A673 (cell line): ENCODE data around the gene PTPA. TPM values are rescaled to one million over a fixed set of nuclear protein-coding genes. Genes with fewer than 3 reads are reported as not detected.

Source experiments
- BruUV-seq: library from RNA; stranded (reverse); fragments of 400-500 nt; replicated peaks from 2 replicates; lab custom pipeline; 2021; lab: Mats Ljungman, UMichigan
- CTCF ChIA-PET: fragments of 300-600 bp; sonication (Branson Sonifier 250); formaldehyde crosslinking; loops from one replicate; lab custom pipeline; 2022; ENCODE audit warnings: antibody characterized with exemption; lab: Charles Lee
- POLR2A ChIA-PET: fragments of 300-600 bp; sonication (Branson Sonifier 250); formaldehyde crosslinking; loops from one replicate; lab custom pipeline; 2022; ENCODE audit warnings: antibody characterized with exemption; ENCODE audit not compliant: low non-redundant PET; lab: Charles Lee
- DNase-seq: peaks from one replicate; pipeline ENCODE4 v3.0.0-alpha.2; 2015; ENCODE audit warnings: low spot score
- H3K27ac ChIP-seq: fragments of 200-600 bp; sonication (generic); 2 replicates; pipeline ENCODE4 v1.5.1; 2016; ENCODE audit warnings: mixed run types, low read depth, mild to moderate bottlenecking, mixed read lengths, antibody characterized with exemption, low read length; ENCODE audit not compliant: poor library complexity, severe bottlenecking
- H3K27me3 ChIP-seq: fragments of 200-600 bp; sonication (generic); replicated peaks from 2 replicates; pipeline ENCODE4 v1.6.1; 2017; ENCODE audit warnings: mixed run types, low read depth, mild to moderate bottlenecking, mixed read lengths, antibody characterized with exemption, low read length; ENCODE audit not compliant: insufficient read depth, poor library complexity
- H3K36me3 ChIP-seq: fragments of 200-600 bp; sonication (generic); 2 replicates; pipeline ENCODE4 v1.6.1; 2016; ENCODE audit warnings: mixed run types, mild to moderate bottlenecking, mixed read lengths, antibody characterized with exemption, low read length; ENCODE audit not compliant: insufficient read depth, poor library complexity, severe bottlenecking
- H3K4me1 ChIP-seq: fragments of 200-600 bp; sonication (generic); 2 replicates; pipeline ENCODE4 v1.6.1; 2017; ENCODE audit warnings: mixed run types, mild to moderate bottlenecking, mixed read lengths, antibody characterized with exemption, low read length; ENCODE audit not compliant: insufficient read depth, poor library complexity, severe bottlenecking
- H3K4me3 ChIP-seq: fragments of 200-600 bp; sonication (generic); 2 replicates; pipeline ENCODE4 v1.5.1; 2016; ENCODE audit warnings: low read depth, mixed run types, mild to moderate bottlenecking, mixed read lengths, low read length; ENCODE audit not compliant: poor library complexity, severe bottlenecking
- H3K9me3 ChIP-seq: fragments of 200-600 bp; sonication (generic); 2 replicates; pipeline ENCODE4 v1.6.1; 2016; ENCODE audit warnings: mixed run types, low read depth, mild to moderate bottlenecking, mixed read lengths, antibody characterized with exemption, low read length; ENCODE audit not compliant: poor library complexity, severe bottlenecking
- CTCF ChIP-seq: fragments of 300-800, 200-600 bp; sonication (generic); conservative IDR thresholded peaks from 2 replicates; pipeline ENCODE4 v1.5.1; 2017; ENCODE audit warnings: low read depth, mild to moderate bottlenecking, antibody characterized with exemption, low read length, moderate library complexity, mixed read lengths
- EZH2 ChIP-seq: fragments of 200-600 bp; sonication (generic); IDR thresholded peaks from 2 replicates; pipeline ENCODE4 v1.6.1; 2017; ENCODE audit warnings: borderline replicate concordance, low read depth, mild to moderate bottlenecking, mixed read lengths, antibody characterized with exemption, low read length; ENCODE audit not compliant: poor library complexity, severe bottlenecking
- intact Hi-C: fragments of 100-400 bp; cut with micrococcal nuclease; formaldehyde crosslinking; loops from one replicate; pipeline ENCODE4 v1.10.0; 2022; ENCODE audit not compliant: unreplicated experiment
- total RNA-seq: library from RNA; stranded (reverse); gene quantifications from 2 replicates; pipeline ENCODE4 v1.2.3, GENCODE V29; 2021

The PTPA gene
- total RNA-seq, 1 experiment from 2014 or later: 157 TPM

DNA sequence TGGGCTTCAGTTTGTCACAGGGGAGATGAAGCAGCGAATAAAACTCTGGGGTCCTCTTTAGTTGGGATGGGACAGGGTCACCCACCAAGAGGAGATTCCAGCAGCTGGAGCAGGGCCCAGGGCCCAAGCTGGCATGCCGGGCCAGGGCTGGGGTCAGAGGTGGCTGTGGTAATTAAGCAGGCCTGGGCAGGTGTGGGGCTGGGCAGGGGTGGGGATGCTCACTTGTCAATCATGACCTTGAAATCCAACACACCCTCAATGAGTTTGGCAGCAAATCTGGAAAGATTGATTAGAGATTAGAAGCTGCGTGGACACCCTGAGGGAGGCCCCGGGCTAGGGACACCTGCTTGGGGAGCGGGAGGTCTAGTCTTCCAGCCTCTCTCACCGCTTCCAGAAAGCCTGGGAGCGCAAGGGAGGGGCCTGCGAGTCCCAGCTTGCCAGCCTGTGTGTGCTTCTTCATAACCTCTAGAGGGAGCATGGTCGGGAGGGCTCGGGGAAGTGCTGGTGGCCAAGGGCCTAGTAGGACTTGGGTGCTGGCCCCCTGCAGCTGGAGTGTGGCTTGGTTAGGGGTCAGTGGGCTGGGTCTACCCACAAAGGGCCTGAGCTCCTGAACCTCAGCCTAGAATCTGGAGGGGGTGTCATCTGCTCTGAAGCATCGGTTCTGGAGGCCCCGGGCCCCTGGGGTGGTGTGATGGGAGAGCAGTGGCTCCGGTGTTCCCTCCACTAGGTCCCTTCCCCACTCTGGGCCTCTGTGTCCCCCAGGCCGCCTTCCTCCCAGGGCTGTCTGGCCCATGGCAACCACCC, 8.2 kb upstream of the PTPA start:
- DNase-seq: peak; percentile 76
- intact Hi-C loops: no loop called here
- ChIA-PET POLR2A (no interaction called here), CTCF (interaction anchor here (1.1 kb wide), 1 partner anchor 20 kb away, joined by 4 read pairs; no protein-coding TSS in a partner anchor)
- Histone ChIP-seq H3K4me3 (no peak overlapping the region), H3K36me3 (no peaks in the 10 kb centered on the region), H3K4me1 (no peaks in the 10 kb centered on the region), H3K27ac (no peak overlapping the region), H3K9me3 (no peaks in the 10 kb centered on the region), H3K27me3 (no peaks in the 10 kb centered on the region)
- TF ChIP-seq CTCF: peak; percentile 68
- no peak for TF ChIP-seq EZH2
- BruUV-seq: no TSS peak

DNA sequence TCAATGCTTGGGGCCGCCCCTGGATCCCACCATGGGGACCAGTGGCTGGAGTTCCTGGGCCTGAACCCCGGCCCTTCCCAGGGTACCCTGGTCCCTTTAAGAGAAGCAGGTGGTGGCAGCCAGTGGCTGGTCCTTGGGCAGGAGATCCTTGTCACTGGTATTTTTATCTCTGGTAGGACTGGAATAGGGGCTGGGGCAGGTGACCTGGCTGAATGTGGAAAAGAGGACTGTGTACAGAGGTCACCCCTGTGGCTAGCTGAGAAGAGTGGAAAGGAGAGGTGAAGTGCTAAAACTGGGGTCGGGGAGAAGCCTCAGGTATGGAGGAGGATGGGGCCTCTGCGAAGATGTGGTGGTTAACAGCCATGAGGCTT, 7.6 kb upstream of the PTPA start:
- Histone ChIP-seq H3K27me3 (no peaks in the 10 kb centered on the region), H3K4me3 (no peak overlapping the region), H3K4me1 (no peaks in the 10 kb centered on the region), H3K9me3 (no peaks in the 10 kb centered on the region), H3K27ac (no peak overlapping the region), H3K36me3 (no peaks in the 10 kb centered on the region)
- no peak for TF ChIP-seq CTCF
- no peak for TF ChIP-seq EZH2
- intact Hi-C loops: no loop called here
- ChIA-PET POLR2A (no interaction called here), CTCF (interaction anchor here (1.1 kb wide), 1 partner anchor 21 kb away, joined by 4 read pairs; no protein-coding TSS in a partner anchor)
- DNase-seq: no peak
- no TSS peak for BruUV-seq

GRCh38 chr9:129104051-129104450, 7.2 kb upstream of the PTPA start:
- DNase-seq: no peak
- Histone ChIP-seq H3K36me3 (no peaks in the 10 kb centered on the region), H3K4me3 (no peak overlapping the region), H3K9me3 (no peaks in the 10 kb centered on the region), H3K27ac (no peak overlapping the region), H3K27me3 (no peaks in the 10 kb centered on the region), H3K4me1 (peaks cover 2% of the 10 kb centered on the region)
- BruUV-seq: no TSS peak
- ChIA-PET CTCF (interaction anchor here (0.6 to 1.1 kb wide), 2 partner anchors 12 to 21 kb away, joined by 4 read pairs; no protein-coding TSS in a partner anchor), POLR2A (no interaction called here)
- intact Hi-C loops: no loop called here
- TF ChIP-seq CTCF (no peak), EZH2 (no peak)
